DMS79 (cell line): ENCODE measurements around the gene CRELD1.

ENCODE experiments used
- DNase-seq: peaks from one replicate; lab custom pipeline; 2025; lab: John Stamatoyannopoulos, UW

CRELD1 gene

GRCh38 chr3:9903904-9904303 lies 29.7 kb upstream of the CRELD1 start:
- no peak for DNase-seq

- DNase-seq, result no peak
Measured at GRCh38 chr3:9906480-9906879, 27.2 kb upstream of the CRELD1 start.

GRCh38 chr3:9908286-9908685 lies 25.3 kb upstream of the CRELD1 start:
- no peak for DNase-seq

- no peak for DNase-seq
Measured at GRCh38 chr3:9909221-9910013, 24.2 kb upstream of the CRELD1 start.

GRCh38 chr3:9911863-9912262 lies 21.8 kb upstream of the CRELD1 start:
- DNase-seq, result no peak

- peak; percentile 9 for DNase-seq
Measured at GRCh38 chr3:9912294-9912935, 21.2 kb upstream of the CRELD1 start.

- DNase-seq, result no peak
Measured at GRCh38 chr3:9913601-9914000, 20.0 kb upstream of the CRELD1 start.

- DNase-seq, result no peak
Measured at GRCh38 chr3:9914011-9914410, 19.6 kb upstream of the CRELD1 start.

GRCh38 chr3:9914559-9915253 lies 18.9 kb upstream of the CRELD1 start:
- DNase-seq, result no peak

- DNase-seq, result peak; percentile 18
Measured at GRCh38 chr3:9915254-9916141, 18.1 kb upstream of the CRELD1 start.

- no peak for DNase-seq
Measured at GRCh38 chr3:9916346-9916733, 17.3 kb upstream of the CRELD1 start.

GRCh38 chr3:9916734-9917680 lies 16.6 kb upstream of the CRELD1 start, which contains the start of gene IL17RC:
TSS of gene IL17RC (plus strand) at chr3:9917098. CDS start at chr3:9917316, 218 bp downstream.
- peak; percentile 75 for DNase-seq

GRCh38 chr3:9917820-9918219 lies 15.8 kb upstream of the CRELD1 start:
- no peak for DNase-seq

- DNase-seq, result no peak
Measured at GRCh38 chr3:9918261-9919038, 15.2 kb upstream of the CRELD1 start.

GRCh38 chr3:9928158-9928557 lies 5.5 kb upstream of the CRELD1 start:
- no peak for DNase-seq

- DNase-seq, result no peak
Measured at GRCh38 chr3:9930804-9931418, 2.7 kb upstream of the CRELD1 start.

- DNase-seq, result no peak
Measured at GRCh38 chr3:9932535-9932842, 1.1 kb upstream of the CRELD1 start.

GRCh38 chr3:9932843-9933560 lies 632 bp upstream of the CRELD1 start:
- peak; percentile 14 for DNase-seq

GRCh38 chr3:9934235-9934621 lies 594 bp downstream of the CRELD1 start:
- DNase-seq, result no peak
